Suppressor macrophage (primary cell): ENCODE measurements around the gene THSD1.
A peak's percentile ranks its signal among the peaks of the same experiment; 100 is the strongest.
"Not testable (repeated sequence)": the region's sequence is repeated elsewhere in the genome, so short reads cannot be mapped to it uniquely, and the experiment has no call there.

Experiments used
- DNase-seq, 4 experiments: peaks; one replicate each; pipeline ENCODE4 v3.0.0-alpha.2; 2020 to 2022

The THSD1 gene

GRCh38 chr13:52408071-52408658 is 2.2 kb upstream of the THSD1 start:
- not testable (repeated sequence) for DNase-seq

GRCh38 chr13:52407436-52407835 is 1.5 kb upstream of the THSD1 start:
- DNase-seq = not testable (repeated sequence)

- DNase-seq = no peak
Observed at GRCh38 chr13:52406629-52407028, 657 bp upstream of the THSD1 start.

GRCh38 chr13:52405369-52405766 is 604 bp downstream of the THSD1 start:
- peak in 1 of 4 experiments; percentile 10 for DNase-seq

GRCh38 chr13:52399708-52400107 is 6.3 kb downstream of the THSD1 start:
- peak in 1 of 4 experiments; percentile 11 for DNase-seq

- DNase-seq = peak in 1 of 4 experiments; percentile 12
Observed at GRCh38 chr13:52399046-52399445, 6.9 kb downstream of the THSD1 start.

- peak; percentile 70 to 87 (median 83) for DNase-seq
Observed at GRCh38 chr13:52395704-52396103, 10.3 kb downstream of the THSD1 start.

- DNase-seq = peak in 3 of 4 experiments; percentile 22 to 28 (median 24)
Observed at GRCh38 chr13:52394586-52394985, 11.4 kb downstream of the THSD1 start.

GRCh38 chr13:52393572-52394357 is 12.2 kb downstream of the THSD1 start:
- peak in 2 of 4 experiments; percentile 13 to 19 for DNase-seq

GRCh38 chr13:52387721-52388120 is 18.3 kb downstream of the THSD1 start:
- DNase-seq = no peak

- DNase-seq = no peak
Observed at GRCh38 chr13:52385870-52386269, 20.1 kb downstream of the THSD1 start.

GRCh38 chr13:52383366-52383765 is 22.6 kb downstream of the THSD1 start:
- no peak for DNase-seq

- no peak for DNase-seq
Observed at GRCh38 chr13:52378312-52378711, 27.7 kb downstream of the THSD1 start.

GRCh38 chr13:52377898-52378297 is 28.1 kb downstream of the THSD1 start:
- DNase-seq = no peak

GRCh38 chr13:52374873-52375411 is 31.0 kb downstream of the THSD1 start:
- DNase-seq = no peak

- no peak for DNase-seq
Observed at GRCh38 chr13:52374389-52374788, 31.6 kb downstream of the THSD1 start.

- not testable (repeated sequence) for DNase-seq
Observed at GRCh38 chr13:52373277-52373676, 32.7 kb downstream of the THSD1 start.

GRCh38 chr13:52371736-52372247 is 34.2 kb downstream of the THSD1 start:
- no peak for DNase-seq

- DNase-seq = no peak
Observed at GRCh38 chr13:52366291-52366690, 39.7 kb downstream of the THSD1 start.

GRCh38 chr13:52362169-52362887 is 43.6 kb downstream of the THSD1 start:
- not testable (repeated sequence) for DNase-seq

- DNase-seq = peak in 1 of 4 experiments; percentile 12
Observed at GRCh38 chr13:52361225-52361624, 44.7 kb downstream of the THSD1 start.

GRCh38 chr13:52359534-52359933 is 46.4 kb downstream of the THSD1 start:
- no peak for DNase-seq

GRCh38 chr13:52356327-52356726 is 49.6 kb downstream of the THSD1 start:
- no peak for DNase-seq
